ENCODE measurements around the gene GPATCH4.
"Not testable (repeated sequence)": the region's sequence is repeated elsewhere in the genome, so short reads cannot be mapped to it uniquely, and the experiment has no call there.

DNA sequence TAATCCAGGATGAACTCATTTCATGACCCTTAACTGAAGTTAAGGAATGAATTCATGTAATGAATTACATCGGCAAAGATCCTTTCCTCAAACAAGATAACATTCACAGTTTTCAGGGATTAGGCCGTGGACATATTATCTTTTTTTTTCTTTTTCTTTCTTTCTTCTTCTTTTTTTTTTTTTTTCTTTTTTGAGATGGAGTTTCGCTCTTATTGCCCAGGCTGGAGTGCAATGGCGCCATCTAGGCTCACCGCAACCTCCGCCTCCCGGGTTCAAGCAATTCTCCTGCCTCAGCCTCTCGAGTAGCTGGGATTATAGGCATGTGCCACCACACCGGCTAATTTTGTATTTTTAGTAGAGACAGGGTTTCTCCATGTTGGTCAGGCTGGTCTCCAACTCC is 29.9 kb upstream of the GPATCH4 start:
- TF ChIP-seq, protein P1, sequence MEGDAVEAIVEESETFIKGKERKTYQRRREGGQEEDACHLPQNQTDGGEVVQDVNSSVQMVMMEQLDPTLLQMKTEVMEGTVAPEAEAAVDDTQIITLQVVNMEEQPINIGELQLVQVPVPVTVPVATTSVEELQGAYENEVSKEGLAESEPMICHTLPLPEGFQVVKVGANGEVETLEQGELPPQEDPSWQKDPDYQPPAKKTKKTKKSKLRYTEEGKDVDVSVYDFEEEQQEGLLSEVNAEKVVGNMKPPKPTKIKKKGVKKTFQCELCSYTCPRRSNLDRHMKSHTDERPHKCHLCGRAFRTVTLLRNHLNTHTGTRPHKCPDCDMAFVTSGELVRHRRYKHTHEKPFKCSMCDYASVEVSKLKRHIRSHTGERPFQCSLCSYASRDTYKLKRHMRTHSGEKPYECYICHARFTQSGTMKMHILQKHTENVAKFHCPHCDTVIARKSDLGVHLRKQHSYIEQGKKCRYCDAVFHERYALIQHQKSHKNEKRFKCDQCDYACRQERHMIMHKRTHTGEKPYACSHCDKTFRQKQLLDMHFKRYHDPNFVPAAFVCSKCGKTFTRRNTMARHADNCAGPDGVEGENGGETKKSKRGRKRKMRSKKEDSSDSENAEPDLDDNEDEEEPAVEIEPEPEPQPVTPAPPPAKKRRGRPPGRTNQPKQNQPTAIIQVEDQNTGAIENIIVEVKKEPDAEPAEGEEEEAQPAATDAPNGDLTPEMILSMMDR (IDR thresholded peaks at IDR 0.05) = not testable (repeated sequence)
- not testable (repeated sequence) for TF ChIP-seq EP300, POLR2A (IDR thresholded peaks at IDR 0.05)
